A673 (cell line): Measurements from ENCODE around the gene GPR158.

Source experiments
- EZH2 ChIP-seq: fragments of 200-600 bp; sonication (generic); IDR thresholded peaks from 2 replicates; pipeline ENCODE4 v1.6.1; 2017; ENCODE audit warnings: borderline replicate concordance, low read depth, mild to moderate bottlenecking, mixed read lengths, antibody characterized with exemption, low read length; ENCODE audit not compliant: poor library complexity, severe bottlenecking
- TF ChIP-seq, protein P1 (sequence below): fragments of 300-800, 200-600 bp; sonication (generic); conservative IDR thresholded peaks from 2 replicates; pipeline ENCODE4 v1.5.1; 2017; ENCODE audit warnings: low read depth, mild to moderate bottlenecking, antibody characterized with exemption, low read length, moderate library complexity, mixed read lengths

DNA sequence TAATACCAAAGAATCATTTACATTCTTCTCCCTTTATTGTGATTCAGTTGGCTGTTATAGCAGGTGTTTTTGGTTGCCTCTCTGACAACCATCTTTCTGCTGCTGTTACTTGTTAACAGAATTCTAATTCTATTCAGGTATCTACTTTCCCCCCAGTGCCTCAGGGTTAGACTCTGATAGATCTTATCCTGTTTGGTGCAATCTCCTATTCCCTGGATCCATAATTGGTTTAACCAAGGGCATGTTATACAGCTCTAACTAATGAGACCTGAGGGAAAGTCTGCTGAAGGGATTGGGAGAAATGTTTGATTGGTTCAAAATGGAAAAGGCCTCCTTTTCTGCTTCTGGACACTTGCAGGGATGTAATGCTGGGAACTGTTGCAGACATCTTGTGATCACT is 161.5 kb downstream of the GPR158 start:
- TF ChIP-seq, protein P1, sequence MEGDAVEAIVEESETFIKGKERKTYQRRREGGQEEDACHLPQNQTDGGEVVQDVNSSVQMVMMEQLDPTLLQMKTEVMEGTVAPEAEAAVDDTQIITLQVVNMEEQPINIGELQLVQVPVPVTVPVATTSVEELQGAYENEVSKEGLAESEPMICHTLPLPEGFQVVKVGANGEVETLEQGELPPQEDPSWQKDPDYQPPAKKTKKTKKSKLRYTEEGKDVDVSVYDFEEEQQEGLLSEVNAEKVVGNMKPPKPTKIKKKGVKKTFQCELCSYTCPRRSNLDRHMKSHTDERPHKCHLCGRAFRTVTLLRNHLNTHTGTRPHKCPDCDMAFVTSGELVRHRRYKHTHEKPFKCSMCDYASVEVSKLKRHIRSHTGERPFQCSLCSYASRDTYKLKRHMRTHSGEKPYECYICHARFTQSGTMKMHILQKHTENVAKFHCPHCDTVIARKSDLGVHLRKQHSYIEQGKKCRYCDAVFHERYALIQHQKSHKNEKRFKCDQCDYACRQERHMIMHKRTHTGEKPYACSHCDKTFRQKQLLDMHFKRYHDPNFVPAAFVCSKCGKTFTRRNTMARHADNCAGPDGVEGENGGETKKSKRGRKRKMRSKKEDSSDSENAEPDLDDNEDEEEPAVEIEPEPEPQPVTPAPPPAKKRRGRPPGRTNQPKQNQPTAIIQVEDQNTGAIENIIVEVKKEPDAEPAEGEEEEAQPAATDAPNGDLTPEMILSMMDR, result no peak
- no peak for TF ChIP-seq EZH2
